ENCODE results near the gene UBLCP1.
"Not testable (repeated sequence)": the region's sequence is repeated elsewhere in the genome, so short reads cannot be mapped to it uniquely, and the experiment has no call there.

UBLCP1 gene

GRCh38 chr5:159240301-159240870, 22.7 kb upstream of the UBLCP1 start:
- Mint-ChIP-seq H3K27me3 (peaks cover 1% of the 10 kb centered on the region), H3K4me3 (peak overlapping the region; percentile 19), H3K9me3 (no peaks in the 10 kb centered on the region), H3K27ac (peak overlapping the region; percentile 84), H3K4me1 (peaks cover 50% of the 10 kb centered on the region), H3K36me3 (ENCODE audit: low read depth) (no peaks in the 10 kb centered on the region)
- ATAC-seq (peak; percentile 96), DNase-seq (peak; percentile 5)

- Mint-ChIP-seq H3K27ac (peak overlapping the region; percentile 84), H3K9me3 (no peaks in the 10 kb centered on the region), H3K27me3 (peaks cover 1% of the 10 kb centered on the region), H3K36me3 (ENCODE audit: low read depth) (no peaks in the 10 kb centered on the region), H3K4me1 (peaks cover 50% of the 10 kb centered on the region), H3K4me3 (peak overlapping the region; percentile 15)
- ATAC-seq (no peak), DNase-seq (no peak)
These were observed 21.0 kb upstream of the UBLCP1 start for GRCh38 chr5:159241946-159242552.

DNA sequence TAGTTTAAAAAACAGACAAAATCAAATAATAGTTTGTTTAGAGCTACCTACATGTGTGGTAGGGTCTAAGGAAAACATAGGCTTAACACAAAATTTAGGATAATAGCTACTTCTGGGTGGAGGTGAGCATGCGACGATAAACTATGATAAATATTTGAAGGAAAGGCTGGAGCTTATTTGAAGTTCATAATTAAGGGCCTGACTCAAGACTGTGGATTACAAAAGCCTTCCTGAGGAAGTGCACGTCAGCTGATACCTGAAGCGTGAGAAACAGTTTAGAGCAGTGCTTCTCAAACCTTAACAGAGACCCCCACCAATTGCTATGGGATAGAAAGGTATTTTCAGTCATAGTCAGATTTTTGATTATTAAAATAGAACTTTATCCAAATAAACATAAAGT, 20.4 kb upstream of the UBLCP1 start:
- H3K9me3 Mint-ChIP-seq, result no peaks in the 10 kb centered on the region
- no peak for DNase-seq
- no peak for ATAC-seq
- H3K27ac Mint-ChIP-seq, result peak overlapping the region; percentile 84
- peaks cover 50% of the 10 kb centered on the region for H3K4me1 Mint-ChIP-seq
- H3K27me3 Mint-ChIP-seq, result peaks cover 4% of the 10 kb centered on the region
- no peaks in the 10 kb centered on the region for H3K36me3 Mint-ChIP-seq (ENCODE audit: low read depth)
- H3K4me3 Mint-ChIP-seq, result peak overlapping the region; percentile 15

- Mint-ChIP-seq H3K36me3 (ENCODE audit: low read depth) (no peaks in the 10 kb centered on the region), H3K27ac (no peak overlapping the region), H3K4me1 (peaks cover 50% of the 10 kb centered on the region)
These were observed 19.7 kb upstream of the UBLCP1 start for GRCh38 chr5:159243385-159243784.

GRCh38 chr5:159244163-159244562, 18.9 kb upstream of the UBLCP1 start:
- Mint-ChIP-seq H3K9me3 (no peaks in the 10 kb centered on the region), H3K36me3 (ENCODE audit: low read depth) (no peaks in the 10 kb centered on the region), H3K27ac (no peak overlapping the region), H3K4me1 (peaks cover 50% of the 10 kb centered on the region), H3K4me3 (no peak overlapping the region), H3K27me3 (peaks cover 7% of the 10 kb centered on the region)
- ATAC-seq, result no peak
- no peak for DNase-seq

More at GRCh38 chr5:159243385-159243784, 19.7 kb upstream of the UBLCP1 start:
- ATAC-seq, result no peak
- DNase-seq, result no peak
- Mint-ChIP-seq H3K27me3 (peaks cover 7% of the 10 kb centered on the region), H3K4me3 (no peak overlapping the region), H3K9me3 (no peaks in the 10 kb centered on the region)

GRCh38 chr5:159244890-159245289, 18.2 kb upstream of the UBLCP1 start:
- no peak for ATAC-seq
- no peak overlapping the region for H3K4me3 Mint-ChIP-seq
- peaks cover 48% of the 10 kb centered on the region for H3K4me1 Mint-ChIP-seq
- peaks cover 7% of the 10 kb centered on the region for H3K27me3 Mint-ChIP-seq
- no peak for DNase-seq
- no peaks in the 10 kb centered on the region for H3K36me3 Mint-ChIP-seq (ENCODE audit: low read depth)
- H3K27ac Mint-ChIP-seq, result no peak overlapping the region
- no peaks in the 10 kb centered on the region for H3K9me3 Mint-ChIP-seq

DNA sequence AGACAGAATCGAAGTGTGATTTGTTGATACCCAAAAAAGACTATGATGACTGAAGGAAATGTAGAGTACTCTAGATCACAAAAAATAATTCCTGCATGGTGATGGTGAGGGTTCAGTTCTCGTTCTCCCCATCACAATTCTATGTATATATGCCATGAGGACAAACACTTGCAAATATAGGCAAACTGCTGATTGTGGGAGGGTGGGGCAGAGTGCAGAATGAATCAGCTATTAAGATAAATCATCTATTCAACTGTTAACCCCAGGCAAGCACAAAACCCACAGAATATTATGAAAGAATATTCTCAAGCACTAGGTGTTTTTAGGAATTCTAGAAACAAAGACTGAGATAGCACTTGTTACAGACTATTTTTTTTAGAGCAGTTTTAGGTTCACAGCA, 13.9 kb upstream of the UBLCP1 start:
- ATAC-seq, result no peak
- Mint-ChIP-seq H3K9me3 (no peaks in the 10 kb centered on the region), H3K36me3 (ENCODE audit: low read depth) (no peaks in the 10 kb centered on the region), H3K4me1 (peaks cover 11% of the 10 kb centered on the region), H3K4me3 (no peak overlapping the region), H3K27me3 (peaks cover 7% of the 10 kb centered on the region), H3K27ac (no peak overlapping the region)
- DNase-seq, result no peak

GRCh38 chr5:159252195-159252594, 10.9 kb upstream of the UBLCP1 start:
- no peaks in the 10 kb centered on the region for H3K9me3 Mint-ChIP-seq
- ATAC-seq, result no peak
- H3K4me3 Mint-ChIP-seq, result no peak overlapping the region
- peaks cover 6% of the 10 kb centered on the region for H3K27me3 Mint-ChIP-seq
- peaks cover 2% of the 10 kb centered on the region for H3K4me1 Mint-ChIP-seq
- H3K27ac Mint-ChIP-seq, result no peak overlapping the region
- no peak for DNase-seq
- no peaks in the 10 kb centered on the region for H3K36me3 Mint-ChIP-seq (ENCODE audit: low read depth)

DNA sequence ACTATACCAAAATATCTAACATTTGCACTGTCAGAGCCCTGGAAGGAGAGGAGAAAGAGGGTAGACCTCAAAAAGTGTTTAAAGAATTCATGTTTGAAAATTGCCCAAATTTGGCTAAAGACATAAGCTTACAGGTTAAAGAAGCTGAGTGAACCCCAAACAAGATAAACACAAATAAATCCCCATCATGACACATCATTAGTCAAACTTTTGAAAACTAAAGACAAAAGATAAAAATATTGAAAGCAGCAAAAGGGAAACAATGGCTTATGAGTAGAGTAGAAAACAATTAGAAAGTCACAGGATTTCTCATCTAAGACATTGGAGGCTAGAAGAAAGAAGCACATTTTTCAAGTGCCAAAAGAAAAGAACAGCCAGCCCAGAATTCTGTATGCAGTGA, 6.1 kb upstream of the UBLCP1 start:
- H3K36me3 Mint-ChIP-seq (ENCODE audit: low read depth), result no peaks in the 10 kb centered on the region
- DNase-seq (no peak), ATAC-seq (no peak)
- H3K27me3 Mint-ChIP-seq, result no peaks in the 10 kb centered on the region
- H3K4me1 Mint-ChIP-seq, result peaks cover 8% of the 10 kb centered on the region
- no peak overlapping the region for H3K27ac Mint-ChIP-seq
- no peaks in the 10 kb centered on the region for H3K9me3 Mint-ChIP-seq
- no peak overlapping the region for H3K4me3 Mint-ChIP-seq

GRCh38 chr5:159257629-159258283, 5.3 kb upstream of the UBLCP1 start:
- no peak for ATAC-seq
- peaks cover 1% of the 10 kb centered on the region for H3K36me3 Mint-ChIP-seq (ENCODE audit: low read depth)
- no peak overlapping the region for H3K27ac Mint-ChIP-seq
- H3K4me1 Mint-ChIP-seq, result peaks cover 15% of the 10 kb centered on the region
- H3K9me3 Mint-ChIP-seq, result no peaks in the 10 kb centered on the region
- no peaks in the 10 kb centered on the region for H3K27me3 Mint-ChIP-seq
- no peak for DNase-seq
- H3K4me3 Mint-ChIP-seq, result no peak overlapping the region

DNA sequence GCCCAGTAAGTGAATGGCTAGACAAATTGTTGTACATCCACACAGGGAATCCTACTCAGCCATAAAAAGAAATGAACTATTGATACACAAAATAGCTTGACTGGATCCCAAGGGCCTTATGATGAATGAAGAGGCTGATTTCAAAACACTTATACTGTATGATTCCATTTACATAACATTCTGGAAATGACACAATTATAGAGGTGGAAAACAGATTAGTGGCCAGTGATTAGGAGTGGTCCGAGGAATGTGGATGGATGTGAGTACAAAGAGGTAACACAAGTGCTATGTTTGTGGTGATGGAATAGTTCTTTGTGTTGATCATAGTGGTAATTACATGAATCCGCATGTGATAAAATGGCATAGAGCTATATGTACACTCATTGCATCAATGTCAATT, 4.7 kb upstream of the UBLCP1 start:
- H3K4me3 Mint-ChIP-seq, result no peak overlapping the region
- no peaks in the 10 kb centered on the region for H3K27me3 Mint-ChIP-seq
- H3K36me3 Mint-ChIP-seq (ENCODE audit: low read depth), result peaks cover 3% of the 10 kb centered on the region

GRCh38 chr5:159260212-159260611, 2.9 kb upstream of the UBLCP1 start:
- peaks cover 33% of the 10 kb centered on the region for H3K4me1 Mint-ChIP-seq
- not testable (repeated sequence) for DNase-seq, H3K4me3 Mint-ChIP-seq, H3K27ac Mint-ChIP-seq, ATAC-seq, H3K9me3 Mint-ChIP-seq, H3K27me3 Mint-ChIP-seq
- peaks cover 12% of the 10 kb centered on the region for H3K36me3 Mint-ChIP-seq (ENCODE audit: low read depth)

More for the DNA sequence above, 4.7 kb upstream of the UBLCP1 start:
- Mint-ChIP-seq H3K4me1 (peaks cover 18% of the 10 kb centered on the region), H3K9me3 (no peaks in the 10 kb centered on the region), H3K27ac (no peak overlapping the region)
- DNase-seq (no peak), ATAC-seq (no peak)

- ATAC-seq (peak; percentile 48), DNase-seq (no peak)
- Mint-ChIP-seq H3K9me3 (peaks cover 12% of the 10 kb centered on the region), H3K4me3 (peak overlapping the region; percentile 100), H3K27me3 (no peaks in the 10 kb centered on the region), H3K36me3 (ENCODE audit: low read depth) (peaks cover 35% of the 10 kb centered on the region), H3K4me1 (peaks cover 35% of the 10 kb centered on the region), H3K27ac (peak overlapping the region; percentile 100)
These were observed 625 bp upstream of the UBLCP1 start for GRCh38 chr5:159262472-159262858.

GRCh38 chr5:159263569-159263905, 447 bp downstream of the UBLCP1 start:
- H3K4me1 Mint-ChIP-seq, result peaks cover 42% of the 10 kb centered on the region
- peak overlapping the region; percentile 100 for H3K4me3 Mint-ChIP-seq
- DNase-seq (no peak), ATAC-seq (no peak)
- peaks cover 42% of the 10 kb centered on the region for H3K36me3 Mint-ChIP-seq (ENCODE audit: low read depth)
- H3K27me3 Mint-ChIP-seq, result no peaks in the 10 kb centered on the region
- peaks cover 12% of the 10 kb centered on the region for H3K9me3 Mint-ChIP-seq
- H3K27ac Mint-ChIP-seq, result peak overlapping the region; percentile 100

GRCh38 chr5:159266764-159267163, 3.7 kb downstream of the UBLCP1 start:
- ATAC-seq, H3K4me3 Mint-ChIP-seq, H3K27ac Mint-ChIP-seq, DNase-seq, H3K27me3 Mint-ChIP-seq: not testable (repeated sequence)
- peaks cover 55% of the 10 kb centered on the region for H3K4me1 Mint-ChIP-seq
- H3K36me3 Mint-ChIP-seq (ENCODE audit: low read depth), result peaks cover 60% of the 10 kb centered on the region
- H3K9me3 Mint-ChIP-seq, result peaks cover 12% of the 10 kb centered on the region
